GM23338 (cell line): ENCODE results near the gene ZNF223.
A peak's percentile ranks its signal among the peaks of the same experiment; 100 is the strongest.

Experiments used
- CREB1 ChIP-seq: fragments of 250-450 bp; sonication (Bioruptor Pico); IDR thresholded peaks from 2 replicates; pipeline ENCODE4 v1.5.0; 2020; ENCODE audit warnings: low read depth, mild to moderate bottlenecking, moderate library complexity
- EZH2 ChIP-seq: fragments of 200-600 bp; sonication (generic); IDR thresholded peaks from one replicate; pipeline ENCODE4 v1.8.0; 2017; ENCODE audit warnings: antibody characterized with exemption, mild to moderate bottlenecking, low read depth; ENCODE audit not compliant: unreplicated experiment
- EZH2phosphoT487 ChIP-seq: fragments of 200-600 bp; sonication (generic); IDR thresholded peaks from one replicate; pipeline ENCODE4 v1.8.1; 2018; ENCODE audit warnings: antibody characterized with exemption; ENCODE audit not compliant: unreplicated experiment
- JUNB ChIP-seq: IDR thresholded peaks from one replicate; pipeline ENCODE4 v1.6.1; 2016; ENCODE audit warnings: antibody characterized with exemption; ENCODE audit not compliant: unreplicated experiment
- POLR2AphosphoS5 ChIP-seq: IDR thresholded peaks from 2 replicates; pipeline ENCODE4 v1.6.1; 2016; ENCODE audit warnings: antibody characterized with exemption, low read depth
- REST ChIP-seq: IDR thresholded peaks from one replicate; pipeline ENCODE4 v1.6.1; 2018; ENCODE audit warnings: antibody characterized with exemption; ENCODE audit not compliant: unreplicated experiment
- ZNF114 ChIP-seq: fragments of 250-450 bp; sonication (Bioruptor Pico); IDR thresholded peaks from 2 replicates; pipeline ENCODE4 v1.5.0; 2020; ENCODE audit warnings: mild to moderate bottlenecking, moderate library complexity
- ZNF331 ChIP-seq: fragments of 250-450 bp; sonication (Bioruptor Pico); IDR thresholded peaks from 2 replicates; pipeline ENCODE4 v1.5.0; 2020; ENCODE audit warnings: low read depth, mild to moderate bottlenecking, moderate library complexity
- TF ChIP-seq, protein P1 (sequence below), 2 experiments: fragments of 200-600 bp in 1 of 2; sonication (generic) in 1 of 2; conservative IDR thresholded peaks; 2 replicates each; pipeline versions ENCODE4 v1.5.1 to v1.6.1; 2016 to 2017; ENCODE audit warnings: antibody characterized with exemption in 2 of 2, low read depth in 2 of 2, mild to moderate bottlenecking in 2 of 2, moderate library complexity in 1 of 2
- TF ChIP-seq, protein P2 (sequence below): IDR thresholded peaks from 2 replicates; pipeline ENCODE4 v1.6.1; 2016; ENCODE audit warnings: antibody characterized with exemption

DNA sequence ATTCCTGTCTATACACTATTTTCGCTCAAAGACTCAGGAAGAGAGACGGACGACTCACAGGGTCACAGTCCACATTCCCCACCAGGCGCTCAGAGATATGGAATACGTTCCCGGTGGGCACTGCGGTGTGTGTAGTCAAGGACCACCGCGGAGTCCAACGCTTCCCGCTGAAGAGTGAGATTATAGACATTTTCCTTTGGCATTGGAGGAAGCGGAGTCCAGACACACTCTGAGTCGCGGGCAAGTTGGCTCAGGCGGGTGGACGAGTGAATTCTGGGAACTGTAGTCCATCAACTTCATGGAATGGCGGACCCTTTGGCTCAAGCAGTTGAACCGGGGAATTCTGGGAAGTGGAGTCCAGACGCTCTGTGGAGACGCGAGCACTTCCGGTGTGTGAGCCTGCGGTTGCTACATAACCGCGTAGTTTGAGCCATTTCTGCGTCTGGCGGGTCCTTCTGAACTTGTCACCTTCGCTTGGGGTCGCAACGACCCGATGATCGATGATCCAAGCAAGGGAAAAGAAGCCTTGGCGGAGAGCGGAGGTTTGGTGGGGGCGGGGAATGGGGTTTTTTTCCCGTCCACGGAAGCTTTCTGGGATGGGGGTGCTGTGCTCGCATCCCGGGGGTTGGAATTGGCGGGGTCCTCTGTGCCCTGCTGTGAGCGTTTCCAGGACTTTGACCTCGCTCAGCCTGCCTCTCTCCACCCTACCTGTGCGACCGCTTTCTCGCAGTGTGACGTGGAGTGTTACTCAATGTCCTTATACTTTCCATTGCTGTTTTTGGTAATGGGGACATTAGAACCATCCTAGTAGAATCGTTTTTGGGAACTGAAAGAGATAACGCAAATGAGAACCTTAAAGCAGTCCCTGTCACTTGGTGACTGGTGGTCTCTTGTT lies 49.0 kb upstream of the ZNF223 start, which contains the start of gene ZNF230:
- TF ChIP-seq ZNF114 (no peak), CREB1 (CRISPR knock-in tag) (peak; percentile 58), EZH2phosphoT487 (no peak), EZH2 (no peak), POLR2AphosphoS5 (peak; percentile 69), REST (no peak), ZNF331 (CRISPR knock-in tag) (no peak), JUNB (no peak)
- TF ChIP-seq, protein P1, sequence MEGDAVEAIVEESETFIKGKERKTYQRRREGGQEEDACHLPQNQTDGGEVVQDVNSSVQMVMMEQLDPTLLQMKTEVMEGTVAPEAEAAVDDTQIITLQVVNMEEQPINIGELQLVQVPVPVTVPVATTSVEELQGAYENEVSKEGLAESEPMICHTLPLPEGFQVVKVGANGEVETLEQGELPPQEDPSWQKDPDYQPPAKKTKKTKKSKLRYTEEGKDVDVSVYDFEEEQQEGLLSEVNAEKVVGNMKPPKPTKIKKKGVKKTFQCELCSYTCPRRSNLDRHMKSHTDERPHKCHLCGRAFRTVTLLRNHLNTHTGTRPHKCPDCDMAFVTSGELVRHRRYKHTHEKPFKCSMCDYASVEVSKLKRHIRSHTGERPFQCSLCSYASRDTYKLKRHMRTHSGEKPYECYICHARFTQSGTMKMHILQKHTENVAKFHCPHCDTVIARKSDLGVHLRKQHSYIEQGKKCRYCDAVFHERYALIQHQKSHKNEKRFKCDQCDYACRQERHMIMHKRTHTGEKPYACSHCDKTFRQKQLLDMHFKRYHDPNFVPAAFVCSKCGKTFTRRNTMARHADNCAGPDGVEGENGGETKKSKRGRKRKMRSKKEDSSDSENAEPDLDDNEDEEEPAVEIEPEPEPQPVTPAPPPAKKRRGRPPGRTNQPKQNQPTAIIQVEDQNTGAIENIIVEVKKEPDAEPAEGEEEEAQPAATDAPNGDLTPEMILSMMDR (conservative IDR thresholded peaks at IDR 0.05; ENCODE audit: low read depth in 2 of 2), result no peak
- TF ChIP-seq, protein P2, sequence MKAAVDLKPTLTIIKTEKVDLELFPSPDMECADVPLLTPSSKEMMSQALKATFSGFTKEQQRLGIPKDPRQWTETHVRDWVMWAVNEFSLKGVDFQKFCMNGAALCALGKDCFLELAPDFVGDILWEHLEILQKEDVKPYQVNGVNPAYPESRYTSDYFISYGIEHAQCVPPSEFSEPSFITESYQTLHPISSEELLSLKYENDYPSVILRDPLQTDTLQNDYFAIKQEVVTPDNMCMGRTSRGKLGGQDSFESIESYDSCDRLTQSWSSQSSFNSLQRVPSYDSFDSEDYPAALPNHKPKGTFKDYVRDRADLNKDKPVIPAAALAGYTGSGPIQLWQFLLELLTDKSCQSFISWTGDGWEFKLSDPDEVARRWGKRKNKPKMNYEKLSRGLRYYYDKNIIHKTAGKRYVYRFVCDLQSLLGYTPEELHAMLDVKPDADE, result peak; percentile 98
